HEK293 (cell line): ENCODE measurements around the gene PHAF1.

Experiments
- CTCF ChIP-seq: fragments of 450-650 bp; formaldehyde crosslinking; IDR thresholded peaks from 2 replicates; pipeline ENCODE4 v1.5.1; 2016; ENCODE audit warnings: missing biosample characterization, missing genetic modification characterization
- GLI4 ChIP-seq: fragments of 450-650 bp; formaldehyde crosslinking; IDR thresholded peaks from 2 replicates; pipeline ENCODE4 v1.5.1; 2016; ENCODE audit warnings: missing biosample characterization, missing genetic modification characterization
- YY1 ChIP-seq: fragments of 450-650 bp; formaldehyde crosslinking; IDR thresholded peaks from 2 replicates; pipeline ENCODE4 v1.5.1; 2018; ENCODE audit warnings: missing biosample characterization, missing genetic modification characterization
- ZBTB7A ChIP-seq: fragments of 450-650 bp; formaldehyde crosslinking; IDR thresholded peaks from 2 replicates; pipeline ENCODE4 v1.5.1; 2016; ENCODE audit warnings: low read depth, missing biosample characterization, missing genetic modification characterization
- ZNF175 ChIP-seq: fragments of 450-650 bp; formaldehyde crosslinking; IDR thresholded peaks from 2 replicates; pipeline ENCODE4 v1.5.1; 2016; ENCODE audit warnings: missing biosample characterization, missing genetic modification characterization
- ZNF24 ChIP-seq: fragments of 450-650 bp; formaldehyde crosslinking; IDR thresholded peaks from 2 replicates; pipeline ENCODE4 v1.5.1; 2016; ENCODE audit warnings: missing biosample characterization, missing genetic modification characterization

- no peak for TF ChIP-seq ZNF24 (tag by site-specific recombination)
- TF ChIP-seq ZBTB7A (tag by site-specific recombination) = no peak
- TF ChIP-seq GLI4 (tag by site-specific recombination) = no peak
- no peak for TF ChIP-seq CTCF (tag by site-specific recombination)
- TF ChIP-seq ZNF175 (tag by site-specific recombination) = no peak
- TF ChIP-seq YY1 = no peak
These were observed 4.5 kb upstream of the PHAF1 start for GRCh38 chr16:67105246-67105645.
